Keratinocyte (primary cell): ENCODE data around the gene IL1B. TPM values are rescaled to one million over a fixed set of nuclear protein-coding genes. Genes with fewer than 3 reads are reported as not detected.
A peak's percentile ranks its signal among the peaks of the same experiment; 100 is the strongest.

Experiments
- DNase-seq: peaks from one replicate; pipeline ENCODE4 v3.0.0-alpha.2; 2011; ENCODE audit warnings: low read depth, missing footprints, low spot score
- FAIRE-seq: peaks from 2 replicates; lab custom pipeline; 2011; peaks lifted over from hg19 to GRCh38; lab: Jason Lieb, UNC
- H2AFZ ChIP-seq: 2 replicates; pipeline ENCODE4 v1.6.0; 2012; ENCODE audit warnings: low read length, control low read depth, inconsistent platforms; ENCODE audit not compliant: control insufficient read depth
- H3K27ac ChIP-seq: 2 replicates; pipeline ENCODE4 v1.5.1; 2011; ENCODE audit warnings: low read length; ENCODE audit not compliant: control insufficient read depth, insufficient read depth
- H3K27me3 ChIP-seq: 3 replicates; pipeline ENCODE4 v1.6.0; 2011; ENCODE audit warnings: low read length; ENCODE audit not compliant: control insufficient read depth, insufficient read depth; ENCODE audit errors: extremely low read depth
- H3K36me3 ChIP-seq, 2 experiments: 2 replicates in 1 of 2; 3 replicates in 1 of 2; pipeline ENCODE4 v1.5.1; 2011; ENCODE audit warnings: low read length in 2 of 2, mild to moderate bottlenecking in 1 of 2; ENCODE audit not compliant: control insufficient read depth in 2 of 2, insufficient read depth in 2 of 2; ENCODE audit errors: extremely low read depth in 1 of 2
- H3K4me1 ChIP-seq: 3 replicates; pipeline ENCODE4 v1.5.1; 2011; ENCODE audit warnings: low read length; ENCODE audit not compliant: control insufficient read depth, insufficient read depth; ENCODE audit errors: extremely low read depth
- H3K4me2 ChIP-seq: 3 replicates; pipeline ENCODE4 v1.6.0; 2011; ENCODE audit warnings: low read depth, low read length; ENCODE audit not compliant: control insufficient read depth, insufficient read depth; ENCODE audit errors: extremely low read depth
- H3K4me3 ChIP-seq, 3 experiments: fragments of 200-600 bp in 1 of 3; sonication (generic) in 1 of 3; 2 replicates in 2 of 3; 3 replicates in 1 of 3; pipeline ENCODE4 v1.5.1; 2011 to 2016; ENCODE audit warnings: low read length in 3 of 3, mild to moderate bottlenecking in 3 of 3, control low read depth in 2 of 3, inconsistent platforms in 1 of 3, low read depth in 1 of 3, mixed read lengths in 1 of 3, mixed run types in 1 of 3, moderate library complexity in 1 of 3; ENCODE audit not compliant: control insufficient read depth in 2 of 3, insufficient read depth in 2 of 3; ENCODE audit errors: extremely low read depth in 1 of 3
- H3K79me2 ChIP-seq: 2 replicates; pipeline ENCODE4 v1.6.0; 2012; ENCODE audit warnings: low read length; ENCODE audit not compliant: control insufficient read depth, insufficient read depth
- H3K9ac ChIP-seq: 3 replicates; pipeline ENCODE4 v1.6.0; 2011; ENCODE audit warnings: low read length; ENCODE audit not compliant: control insufficient read depth, insufficient read depth; ENCODE audit errors: extremely low read depth
- H3K9me1 ChIP-seq: 3 replicates; pipeline ENCODE4 v1.6.0; 2011; ENCODE audit warnings: low read length; ENCODE audit not compliant: control insufficient read depth, insufficient read depth; ENCODE audit errors: extremely low read depth
- H3K9me3 ChIP-seq: 2 replicates; pipeline ENCODE4 v1.5.1; 2012; ENCODE audit warnings: low read depth, low read length; ENCODE audit not compliant: control insufficient read depth
- H4K20me1 ChIP-seq: 3 replicates; pipeline ENCODE4 v1.6.0; 2011; ENCODE audit warnings: low read length; ENCODE audit not compliant: control insufficient read depth, insufficient read depth; ENCODE audit errors: extremely low read depth
- CTCF ChIP-seq, 3 experiments: IDR thresholded peaks in 1 of 3; conservative IDR thresholded peaks in 1 of 3; optimal IDR thresholded peaks in 1 of 3; 2 replicates in 2 of 3; 3 replicates in 1 of 3; pipeline versions ENCODE3 to v1.5.1; 2011; ENCODE audit warnings: low read length in 3 of 3, mild to moderate bottlenecking in 3 of 3, moderate library complexity in 2 of 3, control low read depth in 1 of 3, inconsistent platforms in 1 of 3; ENCODE audit not compliant: insufficient read depth in 2 of 3; ENCODE audit errors: extremely low read depth in 1 of 3
- EZH2 ChIP-seq: IDR thresholded peaks from one replicate; pipeline ENCODE4 v1.6.1; 2012; ENCODE audit warnings: inconsistent platforms, mild to moderate bottlenecking, low read length, moderate library complexity
- dilution Hi-C: fragments of 300-500 bp; cut with MboI; formaldehyde crosslinking; loops from one replicate; pipeline ENCODE4 v1.7.0; 2020; ENCODE audit warnings: low sequenced_read_pairs; ENCODE audit not compliant: extremely low pct_ligation_motif_present
- polyA plus RNA-seq, 5 experiments: library from polyadenylated mRNA; depleted of rRNA in 3 of 5; stranded (reverse) in 3 of 5; stranded (forward) in 1 of 5; unstranded in 1 of 5; fragments of >200 nt; gene quantifications; 1 replicate in 1 of 5; 2 replicates in 3 of 5; 3 replicates in 1 of 5; pipeline versions ENCODE4 v1.2.1 to v1.2.3, GENCODE V29; 2011 to 2012; ENCODE audit warnings: missing spikeins in 2 of 5, low read depth in 1 of 5, low replicate concordance in 1 of 5

IL1B gene
- polyA plus RNA-seq, 1 donor (not counting 4 experiments of a cell fraction or from before 2014, with no cell fraction given) = 232 TPM

- peak overlapping the region; percentile 83 for H3K9ac ChIP-seq
- dilution Hi-C loops = no loop called here
- no peaks in the 10 kb centered on the region for H3K9me3 ChIP-seq
- H4K20me1 ChIP-seq = no peaks in the 10 kb centered on the region
- H3K4me2 ChIP-seq = peak overlapping the region; percentile 84
- H3K4me1 ChIP-seq = peaks cover 46% of the 10 kb centered on the region
- FAIRE-seq (no peak), DNase-seq (no peak)
- no peaks in the 10 kb centered on the region for H3K27me3 ChIP-seq
- no peak overlapping the region for H2AFZ ChIP-seq
- H3K4me3 ChIP-seq = peak overlapping the region; percentile 53 to 93 (median 77)
- H3K36me3 ChIP-seq = peaks cover 27 to 55% of the 10 kb centered on the region in 2 experiments
- H3K9me1 ChIP-seq = no peaks in the 10 kb centered on the region
- peaks cover 36% of the 10 kb centered on the region for H3K79me2 ChIP-seq
- H3K27ac ChIP-seq = peak overlapping the region; percentile 85
- TF ChIP-seq CTCF (optimal IDR thresholded peaks at IDR 0.05 in 1 of 3, IDR thresholded peaks at IDR 0.05 in 1 of 3, conservative IDR thresholded peaks at IDR 0.05 in 1 of 3; ENCODE audit: extremely low read depth in 1 of 3, insufficient read depth in 2 of 3, low read length in 3 of 3) (no peak), EZH2 (no peak)
Measured at GRCh38 chr2:112835061-112835501, 1.5 kb downstream of the IL1B start.

GRCh38 chr2:112834396-112835037 lies 2.1 kb downstream of the IL1B start:
- H2AFZ ChIP-seq = no peak overlapping the region
- FAIRE-seq (peak; percentile 26), DNase-seq (no peak)
- no peaks in the 10 kb centered on the region for H3K9me1 ChIP-seq
- peak overlapping the region; percentile 85 for H3K27ac ChIP-seq
- H3K79me2 ChIP-seq = peaks cover 36% of the 10 kb centered on the region
- no peaks in the 10 kb centered on the region for H3K9me3 ChIP-seq
- H3K4me1 ChIP-seq = peaks cover 40% of the 10 kb centered on the region
- peak overlapping the region; percentile 84 for H3K4me2 ChIP-seq
- TF ChIP-seq EZH2 (no peak), CTCF (optimal IDR thresholded peaks at IDR 0.05 in 1 of 3, IDR thresholded peaks at IDR 0.05 in 1 of 3, conservative IDR thresholded peaks at IDR 0.05 in 1 of 3; ENCODE audit: extremely low read depth in 1 of 3, insufficient read depth in 2 of 3, low read length in 3 of 3) (no peak)
- no peaks in the 10 kb centered on the region for H3K27me3 ChIP-seq
- peak overlapping the region; percentile 83 for H3K9ac ChIP-seq
- peaks cover 28 to 60% of the 10 kb centered on the region in 2 experiments for H3K36me3 ChIP-seq
- H3K4me3 ChIP-seq = peak overlapping the region; percentile 53 to 93 (median 77)
- dilution Hi-C loops = no loop called here
- H4K20me1 ChIP-seq = no peaks in the 10 kb centered on the region
